ENCODE results near the gene PIPOX.

GRCh38 chr17:29045734-29046472 is 3.0 kb downstream of the PIPOX start:
- TF ChIP-seq CTCF (IDR thresholded peaks at IDR 0.05) = no peak
- TF ChIP-seq POLR2A (IDR thresholded peaks at IDR 0.05; ENCODE audit: low read depth) = no peak
